GM19193 (cell line): ENCODE data around the gene HCFC2.

Experiments used
- POLR2A ChIP-seq: IDR thresholded peaks from 4 replicates; pipeline ENCODE4 v1.6.1; 2011; ENCODE audit not compliant: insufficient read depth, insufficient read length; ENCODE audit errors: extremely low read depth

The HCFC2 gene

GRCh38 chr12:104097954-104098353 is 33.6 kb downstream of the HCFC2 start:
- no peak for TF ChIP-seq POLR2A

- TF ChIP-seq POLR2A: no peak
Observed at GRCh38 chr12:104105461-104105860, 41.1 kb downstream of the HCFC2 start.

- TF ChIP-seq POLR2A: no peak
Observed at GRCh38 chr12:104106965-104107364, 42.6 kb downstream of the HCFC2 start.

- TF ChIP-seq POLR2A: no peak
Observed at GRCh38 chr12:104108755-104109445, 44.6 kb downstream of the HCFC2 start.

GRCh38 chr12:104109446-104110271 is 45.3 kb downstream of the HCFC2 start:
- no peak for TF ChIP-seq POLR2A

GRCh38 chr12:104115587-104115975 is 51.2 kb downstream of the HCFC2 start:
- no peak for TF ChIP-seq POLR2A

- TF ChIP-seq POLR2A: no peak
Observed at GRCh38 chr12:104121001-104121400, 56.7 kb downstream of the HCFC2 start.

GRCh38 chr12:104122298-104122697 is 58.0 kb downstream of the HCFC2 start:
- TF ChIP-seq POLR2A: no peak

GRCh38 chr12:104126548-104126947 is 62.2 kb downstream of the HCFC2 start:
- no peak for TF ChIP-seq POLR2A

- TF ChIP-seq POLR2A: no peak
Observed at GRCh38 chr12:104130760-104131159, 66.4 kb downstream of the HCFC2 start.

- TF ChIP-seq POLR2A: no peak
Observed at GRCh38 chr12:104131609-104132008, 67.3 kb downstream of the HCFC2 start.

GRCh38 chr12:104132351-104132956 is 68.1 kb downstream of the HCFC2 start:
- TF ChIP-seq POLR2A: no peak

- TF ChIP-seq POLR2A: no peak
Observed at GRCh38 chr12:104133321-104133720, 69.0 kb downstream of the HCFC2 start.

- no peak for TF ChIP-seq POLR2A
Observed at GRCh38 chr12:104133866-104134265, 69.5 kb downstream of the HCFC2 start.

- TF ChIP-seq POLR2A: no peak
Observed at GRCh38 chr12:104134882-104135281, 70.6 kb downstream of the HCFC2 start.

- TF ChIP-seq POLR2A: no peak
Observed at GRCh38 chr12:104136577-104136976, 72.2 kb downstream of the HCFC2 start.

- peak; percentile 48 for TF ChIP-seq POLR2A
Observed at GRCh38 chr12:104137001-104137901, 72.9 kb downstream of the HCFC2 start.
